ENCODE data around the gene NINJ1. TPM values are rescaled to one million over a fixed set of nuclear protein-coding genes. Genes with fewer than 3 reads are reported as not detected.

The NINJ1 gene
- total and polyA plus RNA-seq, 2 donors (not counting 1 experiment from before 2014, with no cell fraction given) = 7.2 to 59.9 TPM

GRCh38 chr9:93134740-93135444, 841 bp upstream of the NINJ1 start:
- TF ChIP-seq CTCF (conservative IDR thresholded peaks at IDR 0.05 in 1 of 2, IDR thresholded peaks at IDR 0.05 in 1 of 2; ENCODE audit: low read depth in 1 of 2, low read length in 2 of 2) (no peak), EZH2 (IDR thresholded peaks at IDR 0.05; ENCODE audit: low read length, missing control alignments) (no peak)
- Histone ChIP-seq H3K4me1 (ENCODE audit: control insufficient read depth, extremely low read depth, insufficient read depth, low read length) (peaks cover 17% of the 10 kb centered on the region), H3K27ac (ENCODE audit: insufficient read depth, low read length) (peak overlapping the region; percentile 88), H2AFZ (ENCODE audit: low read length) (peak overlapping the region; percentile 89), H4K20me1 (ENCODE audit: control insufficient read depth, extremely low read depth, insufficient read depth, low read length) (no peaks in the 10 kb centered on the region), H3K36me3 (ENCODE audit: control insufficient read depth, insufficient read depth, low read length) (no peaks in the 10 kb centered on the region), H3K27me3 (ENCODE audit: control insufficient read depth, insufficient read depth, low read length) (no peaks in the 10 kb centered on the region), H3K79me2 (ENCODE audit: control insufficient read depth, insufficient read depth, low read length) (peaks cover 2% of the 10 kb centered on the region), H3K4me2 (ENCODE audit: extremely low read depth, insufficient read depth, low read length) (peak overlapping the region; percentile 98), H3K4me3 (replicated peaks in 1 of 4; ENCODE audit: control extremely low read depth in 1 of 4, insufficient read depth in 1 of 4, low read depth in 3 of 4, low read length in 4 of 4) (peak overlapping the region; percentile 48 to 83 (median 50)), H3K9me3 (ENCODE audit: control insufficient read depth, insufficient read depth, low read depth, low read length) (no peaks in the 10 kb centered on the region), H3K9ac (ENCODE audit: insufficient read depth, low read length) (peak overlapping the region; percentile 92)
- DNase-seq (ENCODE audit: low read depth in 2 of 2) = no peak

GRCh38 chr9:93133681-93134014, 403 bp downstream of the NINJ1 start:
- peaks cover 2% of the 10 kb centered on the region for H3K79me2 ChIP-seq (ENCODE audit: control insufficient read depth, insufficient read depth, low read length)
- peak overlapping the region; percentile 57 to 83 (median 77) for H3K4me3 ChIP-seq (replicated peaks in 1 of 4; ENCODE audit: control extremely low read depth in 1 of 4, insufficient read depth in 1 of 4, low read depth in 3 of 4, low read length in 4 of 4)
- H3K9ac ChIP-seq (ENCODE audit: insufficient read depth, low read length) = peak overlapping the region; percentile 92
- TF ChIP-seq CTCF (conservative IDR thresholded peaks at IDR 0.05 in 1 of 2, IDR thresholded peaks at IDR 0.05 in 1 of 2; ENCODE audit: low read depth in 1 of 2, low read length in 2 of 2) (no peak), EZH2 (IDR thresholded peaks at IDR 0.05; ENCODE audit: low read length, missing control alignments) (no peak)
- peaks cover 17% of the 10 kb centered on the region for H3K4me1 ChIP-seq (ENCODE audit: control insufficient read depth, extremely low read depth, insufficient read depth, low read length)
- peak overlapping the region; percentile 88 for H3K27ac ChIP-seq (ENCODE audit: insufficient read depth, low read length)
- H3K27me3 ChIP-seq (ENCODE audit: control insufficient read depth, insufficient read depth, low read length) = no peaks in the 10 kb centered on the region
- no peaks in the 10 kb centered on the region for H3K36me3 ChIP-seq (ENCODE audit: control insufficient read depth, insufficient read depth, low read length)
- H3K9me3 ChIP-seq (ENCODE audit: control insufficient read depth, insufficient read depth, low read depth, low read length) = no peaks in the 10 kb centered on the region
- H4K20me1 ChIP-seq (ENCODE audit: control insufficient read depth, extremely low read depth, insufficient read depth, low read length) = no peaks in the 10 kb centered on the region
- H2AFZ ChIP-seq (ENCODE audit: low read length) = peak overlapping the region; percentile 74
- DNase-seq (ENCODE audit: low read depth in 2 of 2) = peak; percentile 83 to 89
- H3K4me2 ChIP-seq (ENCODE audit: extremely low read depth, insufficient read depth, low read length) = peak overlapping the region; percentile 76

GRCh38 chr9:93132946-93133680, 938 bp downstream of the NINJ1 start:
- Histone ChIP-seq H2AFZ (ENCODE audit: low read length) (peak overlapping the region; percentile 14), H3K4me3 (replicated peaks in 1 of 4; ENCODE audit: control extremely low read depth in 1 of 4, insufficient read depth in 1 of 4, low read depth in 3 of 4, low read length in 4 of 4) (peak overlapping the region; percentile 57 to 83 (median 77)), H4K20me1 (ENCODE audit: control insufficient read depth, extremely low read depth, insufficient read depth, low read length) (no peaks in the 10 kb centered on the region), H3K36me3 (ENCODE audit: control insufficient read depth, insufficient read depth, low read length) (no peaks in the 10 kb centered on the region), H3K79me2 (ENCODE audit: control insufficient read depth, insufficient read depth, low read length) (peaks cover 2% of the 10 kb centered on the region), H3K27ac (ENCODE audit: insufficient read depth, low read length) (peak overlapping the region; percentile 88), H3K9me3 (ENCODE audit: control insufficient read depth, insufficient read depth, low read depth, low read length) (no peaks in the 10 kb centered on the region), H3K4me2 (ENCODE audit: extremely low read depth, insufficient read depth, low read length) (peak overlapping the region; percentile 76), H3K4me1 (ENCODE audit: control insufficient read depth, extremely low read depth, insufficient read depth, low read length) (peaks cover 17% of the 10 kb centered on the region), H3K9ac (ENCODE audit: insufficient read depth, low read length) (peak overlapping the region; percentile 92), H3K27me3 (ENCODE audit: control insufficient read depth, insufficient read depth, low read length) (no peaks in the 10 kb centered on the region)
- peak in 1 of 2 donors; percentile 32 for DNase-seq (ENCODE audit: low read depth in 2 of 2)
- no peak for TF ChIP-seq EZH2 (IDR thresholded peaks at IDR 0.05; ENCODE audit: low read length, missing control alignments)
- no peak for TF ChIP-seq CTCF (conservative IDR thresholded peaks at IDR 0.05 in 1 of 2, IDR thresholded peaks at IDR 0.05 in 1 of 2; ENCODE audit: low read depth in 1 of 2, low read length in 2 of 2)
